GM13977 (cell line): ENCODE data around the gene CHMP4B.

ENCODE experiments used
- DNase-seq: peaks from one replicate; pipeline ENCODE4 v3.0.0; 2012; ENCODE audit warnings: low spot score
- CTCF ChIP-seq: IDR thresholded peaks from 2 replicates; pipeline ENCODE4 v1.5.1; 2012; ENCODE audit warnings: mild to moderate bottlenecking, control low read depth; ENCODE audit not compliant: insufficient read depth; ENCODE audit errors: extremely low read depth, missing control alignments
- in situ Hi-C: fragments of 300-500 bp; cut with MboI; formaldehyde crosslinking; loops from one replicate; pipeline ENCODE4 v1.12.0; 2022; ENCODE audit warnings: low sequenced_read_pairs, low pct_unique_long_range_greater_than_20kb, mixed read lengths, inconsistent platforms; ENCODE audit not compliant: unreplicated experiment

The CHMP4B gene

GRCh38 chr20:33812908-33813462, 1.8 kb downstream of the CHMP4B start:
- no peak for DNase-seq
- TF ChIP-seq CTCF: no peak
- in situ Hi-C loops: no loop called here

GRCh38 chr20:33814238-33814712, 3.1 kb downstream of the CHMP4B start:
- no peak for TF ChIP-seq CTCF
- no peak for DNase-seq
- in situ Hi-C loops: no loop called here

- in situ Hi-C loops: no loop called here
- no peak for DNase-seq
- no peak for TF ChIP-seq CTCF
Observed at GRCh38 chr20:33815671-33816070, 4.5 kb downstream of the CHMP4B start.

GRCh38 chr20:33816191-33816590, 5.0 kb downstream of the CHMP4B start:
- in situ Hi-C loops: no loop called here
- no peak for DNase-seq
- TF ChIP-seq CTCF: no peak

DNA sequence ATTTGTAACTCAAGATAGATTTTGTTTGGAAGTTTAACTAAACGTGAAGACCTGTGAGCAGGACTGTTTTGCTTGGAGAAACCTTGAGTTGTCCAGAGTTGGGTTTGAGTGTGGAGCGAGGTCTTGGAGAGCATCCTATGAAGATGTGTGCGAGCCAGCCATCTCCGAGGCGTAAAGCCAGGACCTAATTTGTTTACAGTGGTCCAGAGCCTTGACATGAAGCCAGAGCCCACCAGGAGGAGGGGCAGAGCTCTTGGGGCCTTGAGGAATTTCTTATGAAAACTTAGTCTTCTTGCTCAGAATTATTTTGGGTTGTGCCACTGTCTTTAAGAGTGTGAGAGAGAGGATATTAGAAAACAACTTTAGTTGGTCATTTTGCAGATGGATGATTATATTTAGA, 6.3 kb downstream of the CHMP4B start:
- no peak for TF ChIP-seq CTCF
- in situ Hi-C loops: no loop called here
- DNase-seq: no peak

DNA sequence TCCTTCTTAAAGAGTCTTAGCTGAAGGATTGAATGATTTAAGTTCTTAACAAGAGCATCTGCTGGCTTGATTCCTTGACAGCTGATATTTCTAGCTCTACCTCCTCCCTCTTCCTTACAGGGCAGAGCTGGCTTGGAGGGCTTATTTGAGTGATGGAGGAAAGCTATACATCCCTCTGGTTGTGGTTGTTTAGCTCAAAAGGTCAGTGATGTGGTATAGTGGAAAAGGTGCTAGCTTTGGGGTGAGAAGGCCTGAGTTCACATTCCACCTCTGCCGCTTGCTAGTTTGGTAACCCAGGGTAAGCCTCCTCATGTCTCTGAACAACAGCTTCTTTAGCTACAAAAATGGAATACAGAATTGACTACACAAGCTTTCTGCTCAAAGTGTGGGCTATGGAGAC, 8.3 kb downstream of the CHMP4B start:
- in situ Hi-C loops: no loop called here
- no peak for DNase-seq
- no peak for TF ChIP-seq CTCF

GRCh38 chr20:33820362-33820761, 9.2 kb downstream of the CHMP4B start:
- no peak for TF ChIP-seq CTCF
- in situ Hi-C loops: no loop called here
- no peak for DNase-seq
